ENCODE data around the gene NPRL2. TPM values are rescaled to one million over a fixed set of nuclear protein-coding genes. Genes with fewer than 3 reads are reported as not detected.
A peak's percentile ranks its signal among the peaks of the same experiment; 100 is the strongest.

Gene NPRL2
- total and polyA plus RNA-seq, 9 of the 15 experiments (the other 6 are each of a cell fraction or from before 2014, with no cell fraction given), result 17.4 to 40.4 (median 24.4) TPM

DNA sequence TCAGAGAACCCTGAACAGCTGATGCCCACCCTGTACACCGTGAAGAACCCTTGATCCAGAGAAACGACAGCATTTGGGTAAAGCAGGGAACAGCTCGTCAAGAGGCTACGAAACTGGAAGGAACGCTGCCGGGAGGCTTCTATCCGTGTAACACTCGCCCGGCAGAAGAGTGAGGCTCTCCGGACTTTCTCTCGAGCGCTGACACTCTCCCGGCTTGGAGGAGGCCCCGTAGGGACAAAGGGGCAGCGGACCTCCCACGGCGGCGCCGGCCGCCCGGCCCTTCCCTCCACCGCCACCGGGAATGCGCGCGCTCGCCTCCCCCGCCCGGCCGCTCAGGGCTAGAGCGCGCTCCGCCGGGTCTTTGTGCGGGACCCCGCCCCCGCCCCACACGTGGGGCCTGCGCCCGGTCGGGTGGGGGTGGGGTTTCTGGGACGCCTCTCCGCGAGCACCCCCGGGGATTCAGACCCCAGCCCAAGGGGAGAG, 29.7 kb downstream of the NPRL2 start (continued):
- TF ChIP-seq, protein P1, sequence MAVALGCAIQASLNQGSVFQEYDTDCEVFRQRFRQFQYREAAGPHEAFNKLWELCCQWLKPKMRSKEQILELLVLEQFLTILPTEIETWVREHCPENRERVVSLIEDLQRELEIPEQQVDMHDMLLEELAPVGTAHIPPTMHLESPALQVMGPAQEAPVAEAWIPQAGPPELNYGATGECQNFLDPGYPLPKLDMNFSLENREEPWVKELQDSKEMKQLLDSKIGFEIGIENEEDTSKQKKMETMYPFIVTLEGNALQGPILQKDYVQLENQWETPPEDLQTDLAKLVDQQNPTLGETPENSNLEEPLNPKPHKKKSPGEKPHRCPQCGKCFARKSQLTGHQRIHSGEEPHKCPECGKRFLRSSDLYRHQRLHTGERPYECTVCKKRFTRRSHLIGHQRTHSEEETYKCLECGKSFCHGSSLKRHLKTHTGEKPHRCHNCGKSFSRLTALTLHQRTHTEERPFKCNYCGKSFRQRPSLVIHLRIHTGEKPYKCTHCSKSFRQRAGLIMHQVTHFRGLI (CRISPR knock-in tag; IDR thresholded peaks at IDR 0.05), result no peak
- no peak; a peak in 1 of 4 replicates for TF ChIP-seq NONO (IDR thresholded peaks at IDR 0.05; ENCODE audit: low read depth in 2 of 2, low read length in 1 of 2)
- no peak for TF ChIP-seq ZNF551 (CRISPR knock-in tag; IDR thresholded peaks at IDR 0.05)
- TF ChIP-seq PCBP1 (IDR thresholded peaks at IDR 0.05; ENCODE audit: low read depth, low read length, poor library complexity, severe bottlenecking), result no peak
- TF ChIP-seq RBM22 (IDR thresholded peaks at IDR 0.05; ENCODE audit: low read depth, low read length, poor library complexity, severe bottlenecking), result no peak
- no peak for TF ChIP-seq NCOA1 (IDR thresholded peaks at IDR 0.05; ENCODE audit: low read depth)
- TF ChIP-seq, protein P2, sequence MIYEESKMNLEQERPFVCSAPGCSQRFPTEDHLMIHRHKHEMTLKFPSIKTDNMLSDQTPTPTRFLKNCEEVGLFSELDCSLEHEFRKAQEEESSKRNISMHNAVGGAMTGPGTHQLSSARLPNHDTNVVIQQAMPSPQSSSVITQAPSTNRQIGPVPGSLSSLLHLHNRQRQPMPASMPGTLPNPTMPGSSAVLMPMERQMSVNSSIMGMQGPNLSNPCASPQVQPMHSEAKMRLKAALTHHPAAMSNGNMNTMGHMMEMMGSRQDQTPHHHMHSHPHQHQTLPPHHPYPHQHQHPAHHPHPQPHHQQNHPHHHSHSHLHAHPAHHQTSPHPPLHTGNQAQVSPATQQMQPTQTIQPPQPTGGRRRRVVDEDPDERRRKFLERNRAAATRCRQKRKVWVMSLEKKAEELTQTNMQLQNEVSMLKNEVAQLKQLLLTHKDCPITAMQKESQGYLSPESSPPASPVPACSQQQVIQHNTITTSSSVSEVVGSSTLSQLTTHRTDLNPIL (CRISPR knock-in tag; IDR thresholded peaks at IDR 0.05), result no peak
- no peak for TF ChIP-seq THRAP3 (IDR thresholded peaks at IDR 0.05; ENCODE audit: borderline replicate concordance)
- TF ChIP-seq, protein P3, sequence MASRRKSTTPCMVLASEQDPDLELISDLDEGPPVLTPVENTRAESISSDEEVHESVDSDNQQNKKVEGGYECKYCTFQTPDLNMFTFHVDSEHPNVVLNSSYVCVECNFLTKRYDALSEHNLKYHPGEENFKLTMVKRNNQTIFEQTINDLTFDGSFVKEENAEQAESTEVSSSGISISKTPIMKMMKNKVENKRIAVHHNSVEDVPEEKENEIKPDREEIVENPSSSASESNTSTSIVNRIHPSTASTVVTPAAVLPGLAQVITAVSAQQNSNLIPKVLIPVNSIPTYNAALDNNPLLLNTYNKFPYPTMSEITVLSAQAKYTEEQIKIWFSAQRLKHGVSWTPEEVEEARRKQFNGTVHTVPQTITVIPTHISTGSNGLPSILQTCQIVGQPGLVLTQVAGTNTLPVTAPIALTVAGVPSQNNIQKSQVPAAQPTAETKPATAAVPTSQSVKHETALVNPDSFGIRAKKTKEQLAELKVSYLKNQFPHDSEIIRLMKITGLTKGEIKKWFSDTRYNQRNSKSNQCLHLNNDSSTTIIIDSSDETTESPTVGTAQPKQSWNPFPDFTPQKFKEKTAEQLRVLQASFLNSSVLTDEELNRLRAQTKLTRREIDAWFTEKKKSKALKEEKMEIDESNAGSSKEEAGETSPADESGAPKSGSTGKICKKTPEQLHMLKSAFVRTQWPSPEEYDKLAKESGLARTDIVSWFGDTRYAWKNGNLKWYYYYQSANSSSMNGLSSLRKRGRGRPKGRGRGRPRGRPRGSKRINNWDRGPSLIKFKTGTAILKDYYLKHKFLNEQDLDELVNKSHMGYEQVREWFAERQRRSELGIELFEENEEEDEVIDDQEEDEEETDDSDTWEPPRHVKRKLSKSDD (conservative IDR thresholded peaks at IDR 0.05; ENCODE audit: low read length), result no peak
- no peak for TF ChIP-seq GATA2 (CRISPR knock-in tag; IDR thresholded peaks at IDR 0.05)
- no peak for TF ChIP-seq HLTF (IDR thresholded peaks at IDR 0.05)
- no peak for TF ChIP-seq FOXK1 (CRISPR knock-in tag; IDR thresholded peaks at IDR 0.05; ENCODE audit: borderline replicate concordance)
- TF ChIP-seq GABPB1 (CRISPR knock-in tag; IDR thresholded peaks at IDR 0.05), result no peak
- TF ChIP-seq ZNF212 (CRISPR knock-in tag; IDR thresholded peaks at IDR 0.05), result no peak
- TF ChIP-seq ZNF354B (CRISPR knock-in tag; IDR thresholded peaks at IDR 0.05), result no peak
- TF ChIP-seq ZNF76 (CRISPR knock-in tag; IDR thresholded peaks at IDR 0.05; ENCODE audit: borderline replicate concordance), result no peak
- TF ChIP-seq CEBPG (CRISPR knock-in tag; IDR thresholded peaks at IDR 0.05), result no peak
- no peak for TF ChIP-seq CEBPG (tag; conservative IDR thresholded peaks at IDR 0.05 in 1 of 2, IDR thresholded peaks at IDR 0.05 in 1 of 2)
- peak; percentile 79; the same call in 1 of the 2 replicates for TF ChIP-seq GATAD2B (IDR thresholded peaks at IDR 0.05; ENCODE audit: borderline replicate concordance)
- no peak; the same call in 1 of the 2 replicates for TF ChIP-seq HCFC1 (IDR thresholded peaks at IDR 0.05; ENCODE audit: low read depth, low read length)
- peak; percentile 84; the same call in 1 of the 2 replicates for TF ChIP-seq CXXC5 (CRISPR knock-in tag; IDR thresholded peaks at IDR 0.05)

Measured in K562 (cell line).